Natural killer cell (primary cell): ENCODE results near the gene ESF1. TPM values are rescaled to one million over a fixed set of nuclear protein-coding genes. Genes with fewer than 3 reads are reported as not detected.
A peak's percentile ranks its signal among the peaks of the same experiment; 100 is the strongest.

ENCODE experiments used
- ATAC-seq, 3 donors: fragments of 150-1000 bp in 2 of 3; fragments of 200-7000 bp in 1 of 3; cut with Tn5 transposase; 1 replicate in 1 of 3; 2 replicates in 2 of 3; pipeline ENCODE4 v1.10.0; 2021; ENCODE audit warnings: mild to moderate bottlenecking in 2 of 3, moderate library complexity in 2 of 3
- DNase-seq, 2 donors: peaks; one replicate each; pipeline versions ENCODE4 v3.0.0 to v3.0.0-alpha.2; 2013 to 2021; ENCODE audit warnings: mixed read lengths in 1 of 2
- H3K27ac ChIP-seq: one replicate; pipeline ENCODE4 v1.5.1; 2013; ENCODE audit warnings: mild to moderate bottlenecking, low read length
- H3K27me3 ChIP-seq: one replicate; pipeline ENCODE4 v1.6.1; 2013; ENCODE audit warnings: low read length; ENCODE audit not compliant: control insufficient read depth, insufficient read depth
- H3K36me3 ChIP-seq: one replicate; pipeline ENCODE4 v1.6.1; 2013; ENCODE audit warnings: low read length; ENCODE audit not compliant: control insufficient read depth, insufficient read depth
- H3K4me1 ChIP-seq: one replicate; pipeline ENCODE4 v1.6.1; 2013; ENCODE audit warnings: low read length; ENCODE audit not compliant: control insufficient read depth, insufficient read depth
- H3K4me3 ChIP-seq: one replicate; pipeline ENCODE4 v1.5.1; 2013; ENCODE audit warnings: low read length
- H3K9me3 ChIP-seq: one replicate; pipeline ENCODE4 v1.6.1; 2013; ENCODE audit warnings: low read length; ENCODE audit not compliant: control insufficient read depth, insufficient read depth
- H3K27ac Mint-ChIP-seq, 2 donors: one replicate each; pipeline ENCODE4 v1.8.0; 2022; ENCODE audit warnings: mild to moderate bottlenecking in 2 of 2, mixed read lengths in 2 of 2, moderate library complexity in 1 of 2
- H3K27me3 Mint-ChIP-seq, 2 donors: one replicate each; pipeline ENCODE4 v1.8.0; 2022; ENCODE audit warnings: low read depth in 2 of 2, mixed read lengths in 2 of 2
- H3K36me3 Mint-ChIP-seq: one replicate; pipeline ENCODE4 v1.8.0; 2022; ENCODE audit warnings: mixed read lengths
- H3K4me1 Mint-ChIP-seq, 2 donors: one replicate each; pipeline ENCODE4 v1.8.0; 2022; ENCODE audit warnings: mixed read lengths in 2 of 2
- H3K4me3 Mint-ChIP-seq: one replicate; pipeline ENCODE4 v1.8.0; 2022; ENCODE audit warnings: mild to moderate bottlenecking, moderate library complexity, mixed read lengths
- H3K9me3 Mint-ChIP-seq, 2 donors: one replicate each; pipeline ENCODE4 v1.8.0; 2022; ENCODE audit warnings: mixed read lengths in 2 of 2
- CTCF ChIP-seq: fragments of 200-600 bp; IDR thresholded peaks from one replicate; pipeline ENCODE4 v1.8.0; 2022; ENCODE audit warnings: antibody characterized with exemption
- WGBS: methylation state at CpG from one replicate; pipeline ENCODE4 v1.1.7; 2013; ENCODE audit warnings: missing lambda C conversion rate; ENCODE audit not compliant: insufficient coverage; 5-methylcytosine and 5-hydroxymethylcytosine counted together
- intact Hi-C: fragments of 100-400 bp; cut with micrococcal nuclease; formaldehyde crosslinking; loops from one replicate; pipeline ENCODE4 v1.14.2; 2022
- total RNA-seq, 4 donors: library from RNA; stranded (reverse); fragments of 120-200 nt in 1 of 4; gene quantifications; one replicate each; pipeline versions ENCODE4 v1.2.3 to v1.2.4, GENCODE V29; 2013 to 2022

ESF1 gene
- total RNA-seq, 3 donors from 2014 or later (not counting 1 experiment from before 2014, with no cell fraction given) = 8.4 to 11.1 (median 10.0) TPM

GRCh38 chr20:13814672-13815071 lies 30.0 kb upstream of the ESF1 start:
- Mint-ChIP-seq H3K27me3 (no peaks in the 10 kb centered on the region), H3K4me1 (no peaks in the 10 kb centered on the region), H3K36me3 (peaks cover 17% of the 10 kb centered on the region), H3K27ac (no peak overlapping the region), H3K9me3 (no peaks in the 10 kb centered on the region), H3K4me3 (no peak overlapping the region)
- Histone ChIP-seq H3K27me3 (no peaks in the 10 kb centered on the region), H3K4me1 (no peaks in the 10 kb centered on the region), H3K9me3 (no peaks in the 10 kb centered on the region), H3K27ac (no peak overlapping the region), H3K36me3 (peaks cover 68% of the 10 kb centered on the region), H3K4me3 (no peak overlapping the region)
- no peak for ATAC-seq
- WGBS = 95% methylated on average over 3 of the region's 4 CpGs
- intact Hi-C loops = no loop called here
- no peak for TF ChIP-seq CTCF
- DNase-seq = no peak

DNA sequence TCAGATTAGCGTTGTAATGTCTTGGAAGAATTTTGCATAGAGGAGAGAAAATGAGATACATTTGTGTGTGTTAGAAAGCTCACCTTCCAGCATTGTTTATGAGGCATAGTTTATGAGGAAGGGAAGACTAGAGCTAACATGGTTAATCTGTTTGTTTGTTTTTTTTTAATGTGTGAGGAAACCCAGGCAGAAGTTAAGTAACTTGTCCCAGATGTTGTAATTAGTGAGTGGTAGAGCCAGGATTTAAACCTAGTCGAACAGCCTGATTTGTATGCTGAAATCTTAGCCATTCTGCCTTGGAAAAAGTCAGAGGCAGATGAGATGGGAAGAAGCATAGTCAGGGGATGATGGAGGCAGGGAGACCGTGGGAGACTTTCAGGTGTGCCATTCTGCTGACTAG lies 29.2 kb upstream of the ESF1 start:
- H3K4me3 Mint-ChIP-seq = no peak overlapping the region
- Histone ChIP-seq H3K4me1 (no peaks in the 10 kb centered on the region), H3K36me3 (peaks cover 75% of the 10 kb centered on the region), H3K27me3 (no peaks in the 10 kb centered on the region), H3K9me3 (no peaks in the 10 kb centered on the region), H3K4me3 (no peak overlapping the region), H3K27ac (no peak overlapping the region)
- peaks cover 16% of the 10 kb centered on the region for H3K36me3 Mint-ChIP-seq
- H3K4me1 Mint-ChIP-seq = no peaks in the 10 kb centered on the region
- H3K27ac Mint-ChIP-seq = peak overlapping the region in 1 of 2 donors; percentile 27
- H3K27me3 Mint-ChIP-seq = no peaks in the 10 kb centered on the region
- ATAC-seq (no peak), DNase-seq (no peak)
- intact Hi-C loops = no loop called here
- no peak for TF ChIP-seq CTCF
- WGBS = over 99% methylated on average over 3 of the region's 3 CpGs
- no peaks in the 10 kb centered on the region for H3K9me3 Mint-ChIP-seq

DNA sequence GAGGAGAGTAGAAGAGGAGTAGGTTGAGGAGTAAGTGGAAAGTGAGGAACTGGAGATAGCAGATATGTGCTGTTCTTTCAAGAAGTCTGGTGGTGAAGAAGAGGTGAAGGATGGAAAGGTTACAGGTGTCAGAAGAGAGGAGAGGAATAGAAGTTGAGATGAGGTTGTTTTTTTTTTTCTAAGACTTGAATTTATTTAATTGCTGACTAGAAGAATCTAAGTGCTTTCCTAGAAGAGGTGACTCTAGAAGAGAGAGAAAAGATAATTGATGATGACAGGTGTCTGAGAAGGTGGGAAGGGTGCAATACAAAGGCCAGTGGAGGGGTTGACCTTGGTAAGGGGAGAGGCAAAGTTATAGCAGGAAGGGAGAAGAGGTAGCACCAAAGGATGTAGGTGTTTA lies 25.7 kb upstream of the ESF1 start:
- Histone ChIP-seq H3K9me3 (no peaks in the 10 kb centered on the region), H3K27ac (no peak overlapping the region), H3K4me1 (no peaks in the 10 kb centered on the region), H3K4me3 (no peak overlapping the region), H3K36me3 (peaks cover 80% of the 10 kb centered on the region), H3K27me3 (no peaks in the 10 kb centered on the region)
- H3K27ac Mint-ChIP-seq = no peak overlapping the region
- H3K9me3 Mint-ChIP-seq = no peaks in the 10 kb centered on the region
- H3K36me3 Mint-ChIP-seq = peaks cover 9% of the 10 kb centered on the region
- no peaks in the 10 kb centered on the region for H3K4me1 Mint-ChIP-seq
- DNase-seq (no peak), ATAC-seq (no peak)
- no peak overlapping the region for H3K4me3 Mint-ChIP-seq
- no peak for TF ChIP-seq CTCF
- intact Hi-C loops = no loop called here
- no peaks in the 10 kb centered on the region for H3K27me3 Mint-ChIP-seq

- no peaks in the 10 kb centered on the region for H3K27me3 Mint-ChIP-seq
- Histone ChIP-seq H3K27ac (no peak overlapping the region), H3K36me3 (peaks cover 79% of the 10 kb centered on the region), H3K4me3 (no peak overlapping the region), H3K9me3 (no peaks in the 10 kb centered on the region), H3K4me1 (no peaks in the 10 kb centered on the region), H3K27me3 (no peaks in the 10 kb centered on the region)
- H3K4me3 Mint-ChIP-seq = no peak overlapping the region
- no peak overlapping the region for H3K27ac Mint-ChIP-seq
- intact Hi-C loops = no loop called here
- ATAC-seq = no peak
- H3K4me1 Mint-ChIP-seq = no peaks in the 10 kb centered on the region
- DNase-seq = no peak
- no peaks in the 10 kb centered on the region for H3K9me3 Mint-ChIP-seq
- no peak for TF ChIP-seq CTCF
- peaks cover 9% of the 10 kb centered on the region for H3K36me3 Mint-ChIP-seq
- 99% methylated on average over 3 of the region's 3 CpGs for WGBS
Observed at GRCh38 chr20:13809855-13810254, 25.1 kb upstream of the ESF1 start.
